Aorta (tissue), 5 donors: Measurements from ENCODE around the gene CPNE4. TPM values are rescaled to one million over a fixed set of nuclear protein-coding genes. Genes with fewer than 3 reads are reported as not detected.
"Not testable (repeated sequence)": the region's sequence is repeated elsewhere in the genome, so short reads cannot be mapped to it uniquely, and the experiment has no call there.

Source experiments
- ATAC-seq: fragments of 200-7000 bp; cut with Tn5 transposase; one replicate; pipeline ENCODE4 v1.9.1; 2022; ENCODE audit warnings: moderate library complexity; ENCODE audit not compliant: low FRiP score
- DNase-seq, 2 donors: peaks; one replicate each; pipeline ENCODE4 v3.0.0-alpha.2; 2020
- H3K27ac ChIP-seq, 2 donors: one replicate each; pipeline ENCODE4 v1.5.1; 2013; ENCODE audit warnings: low read length in 2 of 2, mild to moderate bottlenecking in 2 of 2, moderate library complexity in 2 of 2, control low read depth in 1 of 2, inconsistent platforms in 1 of 2, low read depth in 1 of 2
- H3K27me3 ChIP-seq, 2 donors: one replicate each; pipeline ENCODE4 v1.6.1; 2013; ENCODE audit warnings: control low read depth in 1 of 2, low read length in 1 of 2, mild to moderate bottlenecking in 1 of 2, moderate library complexity in 1 of 2; ENCODE audit not compliant: insufficient read depth in 2 of 2, control insufficient read depth in 1 of 2
- H3K36me3 ChIP-seq, 2 donors: one replicate each; pipeline ENCODE4 v1.6.1; 2013; ENCODE audit warnings: control low read depth in 1 of 2, low read length in 1 of 2, mild to moderate bottlenecking in 1 of 2; ENCODE audit not compliant: insufficient read depth in 2 of 2, control insufficient read depth in 1 of 2
- H3K4me1 ChIP-seq, 2 donors: one replicate each; pipeline ENCODE4 v1.6.1; 2013; ENCODE audit warnings: low read length in 2 of 2, control low read depth in 1 of 2, mild to moderate bottlenecking in 1 of 2, moderate library complexity in 1 of 2; ENCODE audit not compliant: insufficient read depth in 2 of 2, control insufficient read depth in 1 of 2
- H3K4me3 ChIP-seq, 2 donors: one replicate each; pipeline ENCODE4 v1.5.1; 2013; ENCODE audit warnings: low read length in 2 of 2, control low read depth in 1 of 2, mild to moderate bottlenecking in 1 of 2
- H3K9me3 ChIP-seq: one replicate; pipeline ENCODE4 v1.6.1; 2013; ENCODE audit warnings: mild to moderate bottlenecking, low read length; ENCODE audit not compliant: control insufficient read depth
- WGBS, 2 donors: extraction: QIAGEN DNeasy Blood & Tissue Kit; methylation state at CpG; one replicate each; pipeline ENCODE4 v1.1.7; 2013; 5-methylcytosine and 5-hydroxymethylcytosine counted together
- intact Hi-C, 2 donors: fragments of 100-400 bp; cut with DNase I; formaldehyde crosslinking; loops; one replicate each; pipeline versions ENCODE4 v1.14.2 to v1.15.0; 2022
- polyA plus RNA-seq, 2 donors: library from polyadenylated mRNA; stranded (reverse); fragments of 200-250 nt; gene quantifications; one replicate each; pipeline ENCODE4 v1.2.3, GENCODE V29; 2013
- total RNA-seq, 2 donors: library from RNA; stranded (reverse); fragmentation: NEBNext Ultra II Directional; extraction: Animal tissue kit (Norgen Biotek cat#: 25700); gene quantifications; one replicate each; pipeline ENCODE4 v1.2.1, GENCODE V29; 2021
- donor health status: healthy with polysubstance abuse.
- donor health status: Bipolar disorder and iron deficiency.
- donor health status: DM: no; HTN: no; CAD: no.
- donor health status: DM: no; HTN: no; CAD: no.
- donor health status: DM: yes; HTN: yes; CAD: no.

Gene CPNE4
- total and polyA plus RNA-seq, 4 donors = 0.45 to 2.2 (median 1.1) TPM

DNA sequence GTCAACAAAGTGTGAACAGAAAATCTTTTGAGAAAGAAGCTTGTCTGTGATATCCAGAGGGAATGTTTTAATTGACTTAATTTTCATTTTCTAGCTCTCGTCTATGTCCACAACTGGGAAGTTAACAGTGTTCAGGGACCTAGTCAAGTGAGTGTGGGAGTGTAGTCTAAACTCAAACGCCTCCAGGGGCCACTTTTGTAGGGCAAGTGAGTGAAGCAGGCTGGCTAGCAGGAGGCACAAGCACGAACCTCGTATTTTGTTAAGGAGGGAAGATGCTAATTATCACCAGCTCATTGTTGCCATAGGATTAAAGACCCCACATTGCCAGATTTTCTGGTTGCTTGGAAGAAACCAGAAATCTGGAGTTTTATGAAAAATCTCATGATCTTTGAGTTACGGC, 135.8 kb downstream of the CPNE4 start:
- no peak for DNase-seq
- Histone ChIP-seq H3K4me1 (no peaks in the 10 kb centered on the region), H3K27me3 (no peaks in the 10 kb centered on the region), H3K36me3 (no peaks in the 10 kb centered on the region), H3K4me3 (no peak overlapping the region), H3K9me3 (no peaks in the 10 kb centered on the region), H3K27ac (no peak overlapping the region)
- WGBS, 2 donors = 57 to 61% methylated on average over 5 of the region's 5 CpGs
- intact Hi-C loops = no loop called here
- no peak for ATAC-seq

GRCh38 chr3:131898346-131898745, 136.5 kb downstream of the CPNE4 start:
- no peaks in the 10 kb centered on the region for H3K36me3 ChIP-seq
- H3K27me3 ChIP-seq = no peaks in the 10 kb centered on the region
- DNase-seq (no peak), ATAC-seq (no peak)
- no peak overlapping the region for H3K4me3 ChIP-seq
- no peaks in the 10 kb centered on the region for H3K9me3 ChIP-seq
- intact Hi-C loops = no loop called here
- no peaks in the 10 kb centered on the region for H3K4me1 ChIP-seq
- H3K27ac ChIP-seq = no peak overlapping the region

DNA sequence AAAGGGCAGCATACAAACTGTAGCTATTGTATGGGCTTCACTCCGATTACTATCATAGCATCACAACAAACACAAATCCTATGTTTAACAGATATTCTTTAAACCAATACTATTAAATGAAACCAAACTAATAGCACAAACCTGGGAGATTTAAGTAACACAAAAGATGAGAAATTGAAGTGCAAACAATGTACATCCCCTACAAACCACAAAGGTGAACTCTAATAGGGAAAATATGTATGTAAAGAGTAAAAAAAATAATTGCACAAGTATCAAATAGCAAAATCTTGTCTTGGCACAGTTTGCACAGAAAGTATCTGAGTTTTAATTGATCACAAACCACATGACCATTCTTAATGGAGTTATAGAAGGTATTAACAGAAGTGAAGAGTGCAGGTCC, 138.5 kb downstream of the CPNE4 start:
- Histone ChIP-seq H3K4me3 (no peak overlapping the region), H3K27ac (no peak overlapping the region), H3K4me1 (no peaks in the 10 kb centered on the region), H3K36me3 (no peaks in the 10 kb centered on the region), H3K9me3 (no peaks in the 10 kb centered on the region), H3K27me3 (no peaks in the 10 kb centered on the region)
- 91 to 98% methylated on average over 1 of the region's 1 CpG for WGBS, 2 donors
- DNase-seq (no peak), ATAC-seq (no peak)
- intact Hi-C loops = no loop called here

DNA sequence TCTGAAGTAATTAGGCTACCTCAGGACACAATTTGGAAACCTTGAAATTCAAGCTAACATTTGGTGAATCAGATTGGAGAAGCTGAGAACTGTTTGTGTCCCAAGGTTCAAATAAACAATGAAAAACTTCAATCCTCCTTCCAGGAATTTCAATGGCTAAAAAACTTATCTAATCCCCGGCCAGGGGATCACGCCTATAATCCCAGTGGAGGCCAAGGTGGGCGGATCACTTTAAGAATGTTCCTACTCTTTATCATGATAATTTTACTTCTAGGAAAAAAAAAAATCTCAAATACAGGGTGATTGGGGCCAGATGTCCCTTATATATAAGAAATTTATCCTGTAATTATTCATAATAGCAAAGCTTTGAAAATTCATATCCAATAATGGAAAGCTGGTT, 139.0 kb downstream of the CPNE4 start:
- H3K4me1 ChIP-seq = no peaks in the 10 kb centered on the region
- DNase-seq (no peak), ATAC-seq (no peak)
- H3K36me3 ChIP-seq = no peaks in the 10 kb centered on the region
- H3K4me3 ChIP-seq = no peak overlapping the region
- intact Hi-C loops = no loop called here
- no peaks in the 10 kb centered on the region for H3K27me3 ChIP-seq
- 77 to 78% methylated on average over 3 of the region's 3 CpGs for WGBS, 2 donors
- H3K9me3 ChIP-seq = no peaks in the 10 kb centered on the region
- no peak overlapping the region for H3K27ac ChIP-seq

DNA sequence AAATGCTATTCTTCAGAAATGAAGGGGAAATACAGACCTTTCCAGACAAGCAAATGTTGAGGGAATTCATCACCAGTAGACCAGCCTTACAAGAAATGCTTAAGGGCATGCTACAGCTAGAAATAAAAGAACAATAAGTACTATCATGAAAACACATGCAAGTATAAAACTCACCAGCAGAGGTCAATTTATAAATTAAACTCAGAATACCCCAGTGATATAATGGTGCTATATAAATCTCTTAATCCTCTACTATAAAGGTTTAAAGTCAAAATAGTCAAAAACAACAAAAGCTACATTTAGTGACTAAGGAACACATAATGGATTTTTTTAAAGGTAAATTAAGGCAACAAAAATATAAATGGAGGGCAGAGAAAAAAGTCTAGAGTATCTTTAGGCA, 142.5 kb downstream of the CPNE4 start:
- Histone ChIP-seq H3K27ac (no peak overlapping the region), H3K9me3 (no peaks in the 10 kb centered on the region), H3K4me3 (no peak overlapping the region), H3K36me3 (no peaks in the 10 kb centered on the region), H3K4me1 (no peaks in the 10 kb centered on the region), H3K27me3 (no peaks in the 10 kb centered on the region)
- DNase-seq (no peak), ATAC-seq (no peak)
- intact Hi-C loops = no loop called here

GRCh38 chr3:131885871-131886270, 148.9 kb downstream of the CPNE4 start:
- 67 to 82% methylated on average over 3 to 4 of the region's 4 CpGs for WGBS, 2 donors
- H3K9me3 ChIP-seq, H3K4me1 ChIP-seq, H3K27me3 ChIP-seq, DNase-seq, H3K36me3 ChIP-seq, H3K27ac ChIP-seq, ATAC-seq, intact Hi-C loops, H3K4me3 ChIP-seq: not testable (repeated sequence)

GRCh38 chr3:131883711-131884407, 151.0 kb downstream of the CPNE4 start:
- Histone ChIP-seq H3K4me1 (no peaks in the 10 kb centered on the region), H3K36me3 (no peaks in the 10 kb centered on the region), H3K27ac (no peak overlapping the region), H3K4me3 (no peak overlapping the region), H3K27me3 (no peaks in the 10 kb centered on the region), H3K9me3 (no peaks in the 10 kb centered on the region)
- ATAC-seq (no peak), DNase-seq (no peak)
- intact Hi-C loops = no loop called here
- 34 to 37% methylated on average over 2 of the region's 2 CpGs for WGBS, 2 donors

DNA sequence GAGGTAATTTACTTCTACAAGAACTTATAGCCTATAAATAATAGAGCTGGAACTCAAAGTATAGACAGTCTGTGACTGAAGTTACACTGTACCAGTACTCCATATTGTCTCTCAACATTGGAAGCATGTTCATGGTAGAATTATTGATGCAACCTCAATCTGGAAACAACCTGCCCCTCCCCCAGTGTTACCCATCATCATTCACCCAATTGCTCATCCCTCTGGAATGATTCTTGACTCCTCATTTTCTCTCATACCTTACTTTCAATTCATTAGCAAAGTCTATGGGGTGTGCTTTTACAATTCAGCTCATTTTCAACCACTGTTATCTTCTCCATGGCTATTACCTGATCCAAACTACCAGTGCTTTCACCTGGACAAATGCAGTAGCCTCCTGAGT, 151.7 kb downstream of the CPNE4 start:
- intact Hi-C loops = no loop called here
- Histone ChIP-seq H3K9me3 (no peaks in the 10 kb centered on the region), H3K27me3 (no peaks in the 10 kb centered on the region), H3K27ac (no peak overlapping the region), H3K4me1 (no peaks in the 10 kb centered on the region), H3K36me3 (no peaks in the 10 kb centered on the region), H3K4me3 (no peak overlapping the region)
- no peak for ATAC-seq
- DNase-seq = no peak

GRCh38 chr3:131881777-131882176, 153.0 kb downstream of the CPNE4 start:
- Histone ChIP-seq H3K27me3 (no peaks in the 10 kb centered on the region), H3K4me3 (no peak overlapping the region), H3K27ac (no peak overlapping the region), H3K4me1 (no peaks in the 10 kb centered on the region), H3K36me3 (no peaks in the 10 kb centered on the region), H3K9me3 (no peaks in the 10 kb centered on the region)
- intact Hi-C loops = no loop called here
- no peak for DNase-seq
- ATAC-seq = no peak
- WGBS, 2 donors = 78 to 87% methylated on average over 3 of the region's 3 CpGs
